D721Med (cell line): Measurements from ENCODE around the gene MYH10.
A peak's percentile ranks its signal among the peaks of the same experiment; 100 is the strongest.

Source experiments
- DNase-seq: peaks from one replicate; pipeline ENCODE4 v3.0.0; 2011; ENCODE audit warnings: low spot score; ENCODE audit not compliant: insufficient read length
- FAIRE-seq: peaks from 2 replicates; lab custom pipeline; 2011; peaks lifted over from hg19 to GRCh38; lab: Jason Lieb, UNC
- TF ChIP-seq, protein P1 (sequence below): IDR thresholded peaks from 2 replicates; pipeline ENCODE4 v1.5.1; 2012; ENCODE audit warnings: mild to moderate bottlenecking, control low read depth; ENCODE audit not compliant: insufficient read depth; ENCODE audit errors: missing control alignments

The MYH10 gene

GRCh38 chr17:8436844-8437171, 193.7 kb downstream of the MYH10 start:
- DNase-seq (no peak), FAIRE-seq (no peak)
- TF ChIP-seq, protein P1, sequence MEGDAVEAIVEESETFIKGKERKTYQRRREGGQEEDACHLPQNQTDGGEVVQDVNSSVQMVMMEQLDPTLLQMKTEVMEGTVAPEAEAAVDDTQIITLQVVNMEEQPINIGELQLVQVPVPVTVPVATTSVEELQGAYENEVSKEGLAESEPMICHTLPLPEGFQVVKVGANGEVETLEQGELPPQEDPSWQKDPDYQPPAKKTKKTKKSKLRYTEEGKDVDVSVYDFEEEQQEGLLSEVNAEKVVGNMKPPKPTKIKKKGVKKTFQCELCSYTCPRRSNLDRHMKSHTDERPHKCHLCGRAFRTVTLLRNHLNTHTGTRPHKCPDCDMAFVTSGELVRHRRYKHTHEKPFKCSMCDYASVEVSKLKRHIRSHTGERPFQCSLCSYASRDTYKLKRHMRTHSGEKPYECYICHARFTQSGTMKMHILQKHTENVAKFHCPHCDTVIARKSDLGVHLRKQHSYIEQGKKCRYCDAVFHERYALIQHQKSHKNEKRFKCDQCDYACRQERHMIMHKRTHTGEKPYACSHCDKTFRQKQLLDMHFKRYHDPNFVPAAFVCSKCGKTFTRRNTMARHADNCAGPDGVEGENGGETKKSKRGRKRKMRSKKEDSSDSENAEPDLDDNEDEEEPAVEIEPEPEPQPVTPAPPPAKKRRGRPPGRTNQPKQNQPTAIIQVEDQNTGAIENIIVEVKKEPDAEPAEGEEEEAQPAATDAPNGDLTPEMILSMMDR: no peak

- DNase-seq: no peak
- FAIRE-seq: no peak
- TF ChIP-seq, protein P1: no peak
These were observed 194.2 kb downstream of the MYH10 start for GRCh38 chr17:8436169-8436843.

- no peak for FAIRE-seq
- DNase-seq: peak; percentile 92
- TF ChIP-seq, protein P1: no peak
These were observed 195.0 kb downstream of the MYH10 start, which contains the start of gene NDEL1 for GRCh38 chr17:8435245-8436168. Gene NDEL1, plus strand, starts transcription at chr17:8435884. Its CDS starts 8,388 bp downstream, at chr17:8444272.

DNA sequence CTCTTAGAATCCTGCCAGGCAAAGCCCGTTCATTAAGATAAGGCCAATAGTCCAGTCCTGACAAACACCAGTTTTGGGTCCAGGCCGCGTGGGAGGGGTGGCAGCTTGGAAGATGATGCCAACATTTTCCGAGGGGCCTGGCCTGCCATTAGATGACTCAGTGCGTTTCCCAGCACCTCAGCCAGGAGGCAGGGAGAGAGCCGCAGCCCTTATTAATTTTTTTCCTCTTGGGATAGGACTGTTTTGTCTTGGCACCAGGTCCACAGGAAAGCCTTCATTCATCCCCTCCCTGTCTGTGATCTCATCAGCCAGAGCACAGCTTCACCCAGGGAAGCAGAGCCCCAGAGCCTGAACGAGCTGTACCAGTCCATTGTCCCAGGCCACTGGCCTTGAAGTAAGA, 199.6 kb downstream of the MYH10 start:
- DNase-seq (no peak), FAIRE-seq (no peak)

DNA sequence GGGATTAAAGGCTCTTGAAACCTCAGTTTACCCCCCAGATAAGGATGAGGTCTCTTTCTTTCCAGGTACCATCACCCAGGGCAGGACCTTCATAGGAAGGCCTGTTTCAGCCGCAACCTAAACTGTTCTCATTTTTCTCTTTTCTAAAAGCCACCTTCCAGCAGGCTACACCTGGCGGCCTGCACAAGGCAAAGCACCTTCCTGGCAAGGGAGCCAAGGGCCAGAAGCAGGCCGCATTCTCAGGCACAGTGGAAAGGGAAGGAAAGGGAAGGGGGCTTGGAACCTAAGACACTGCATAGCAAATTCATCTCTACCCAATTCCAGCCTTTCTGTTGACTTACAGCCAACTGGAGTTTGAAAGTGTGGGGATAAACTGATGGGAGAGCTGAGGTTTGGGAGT, 203.7 kb downstream of the MYH10 start:
- FAIRE-seq (no peak), DNase-seq (no peak)
- TF ChIP-seq, protein P1: no peak

More for the DNA sequence above, 199.6 kb downstream of the MYH10 start:
- TF ChIP-seq, protein P1: no peak

DNA sequence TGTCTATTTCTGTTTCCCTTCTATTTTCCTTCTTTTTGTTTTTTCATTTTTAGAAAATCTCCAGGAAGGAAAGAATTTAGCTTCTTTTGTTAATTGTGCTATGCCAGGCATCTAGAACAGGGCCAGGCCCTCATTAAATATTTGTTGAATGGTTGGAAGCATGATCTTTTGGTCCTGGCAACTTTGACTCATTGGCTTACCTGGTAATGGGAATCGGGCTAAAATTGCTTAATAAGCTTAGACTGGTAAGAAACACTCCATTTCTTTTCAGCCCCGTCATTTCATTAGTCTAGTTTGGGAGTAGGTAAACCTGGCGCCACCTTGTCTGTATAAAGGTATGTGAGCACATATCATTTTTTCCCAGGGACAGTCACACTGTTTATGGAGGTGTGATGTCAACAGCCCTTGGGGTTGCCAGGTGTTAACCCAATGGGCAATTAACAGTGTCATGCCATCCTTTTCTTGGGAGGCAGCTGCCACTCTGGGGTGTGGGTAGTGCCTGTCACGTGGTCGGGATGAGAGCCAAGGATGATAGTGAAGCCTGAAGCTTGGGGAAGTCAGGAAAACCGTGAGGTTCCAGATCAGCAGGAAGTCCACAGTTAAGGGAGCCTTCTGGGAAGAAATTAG, 204.3 kb downstream of the MYH10 start:
- FAIRE-seq (no peak), DNase-seq (no peak)
- TF ChIP-seq, protein P1: no peak
